Upper lobe of right lung (tissue), 1 donor: ENCODE results near the gene UNC5B. TPM values are rescaled to one million over a fixed set of nuclear protein-coding genes. Genes with fewer than 3 reads are reported as not detected.

Experiments
- ATAC-seq: fragments of 200-7000 bp; cut with Tn5 transposase; one replicate; pipeline ENCODE4 v1.9.1; 2020; ENCODE audit warnings: mild to moderate bottlenecking, moderate library complexity
- DNase-seq: peaks from one replicate; pipeline ENCODE4 v3.0.0-alpha.2; 2020
- H3K27ac ChIP-seq: fragments of 200-600 bp; one replicate; pipeline ENCODE4 v1.8.0; 2022
- H3K27me3 ChIP-seq: fragments of 200-600 bp; one replicate; pipeline ENCODE4 v1.8.0; 2022; ENCODE audit warnings: mild to moderate bottlenecking
- H3K36me3 ChIP-seq: fragments of 200-600 bp; one replicate; pipeline ENCODE4 v1.8.0; 2022
- H3K4me1 ChIP-seq: fragments of 200-600 bp; one replicate; pipeline ENCODE4 v1.8.0; 2022
- H3K4me3 ChIP-seq: fragments of 200-600 bp; one replicate; pipeline ENCODE4 v1.8.0; 2022; ENCODE audit warnings: mild to moderate bottlenecking
- H3K9me3 ChIP-seq: fragments of 200-600 bp; one replicate; pipeline ENCODE4 v1.8.0; 2022
- CTCF ChIP-seq: fragments of 200-600 bp; IDR thresholded peaks from one replicate; pipeline ENCODE4 v1.8.0; 2022; ENCODE audit warnings: antibody characterized with exemption
- intact Hi-C: fragments of 100-400 bp; cut with DNase I; formaldehyde crosslinking; loops from one replicate; pipeline ENCODE4 v1.11.0; 2022
- total RNA-seq: library from RNA; stranded (reverse); fragmentation: NEBNext Ultra II Directional; extraction: Animal tissue kit (Norgen Biotek cat#: 25700); gene quantifications from one replicate; pipeline ENCODE4 v1.2.1, GENCODE V29; 2021
- donor health status: DM: no; HTN: yes; CAD: no; lungs with severe emphysema.

The UNC5B gene
- total RNA-seq, 1 donor from 2014 or later = 16.0 TPM

DNA sequence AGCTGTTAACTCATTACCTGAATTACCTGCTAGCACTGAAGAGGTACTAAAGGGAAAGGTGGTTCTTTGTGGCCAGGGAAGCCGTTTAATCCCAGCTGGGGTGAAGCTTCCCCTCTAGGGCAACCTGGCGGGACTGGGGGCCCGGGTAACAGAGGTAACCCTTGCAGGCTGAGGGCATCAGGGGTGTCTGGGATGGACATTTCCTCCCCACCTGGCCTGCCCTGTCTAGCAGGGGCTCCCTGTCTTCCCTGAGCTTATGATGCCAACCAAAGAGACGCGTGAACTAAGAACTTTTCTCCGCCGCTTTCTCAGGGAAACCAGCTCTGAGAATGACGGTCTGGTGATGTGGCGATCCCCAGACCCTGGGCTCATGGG is 52.8 kb downstream of the UNC5B start:
- Histone ChIP-seq H3K4me1 (peaks cover 12% of the 10 kb centered on the region), H3K36me3 (no peaks in the 10 kb centered on the region), H3K27me3 (no peaks in the 10 kb centered on the region), H3K9me3 (no peaks in the 10 kb centered on the region), H3K27ac (no peak overlapping the region), H3K4me3 (no peak overlapping the region)
- intact Hi-C loops = loop anchor here (10.0 kb wide), 1 partner anchor 50 kb away; the partner anchor contains the start of gene UNC5B
- TF ChIP-seq CTCF = no peak
- ATAC-seq = no peak
- DNase-seq = no peak

GRCh38 chr10:71265618-71266146 is 53.3 kb downstream of the UNC5B start:
- ATAC-seq (no peak), DNase-seq (no peak)

DNA sequence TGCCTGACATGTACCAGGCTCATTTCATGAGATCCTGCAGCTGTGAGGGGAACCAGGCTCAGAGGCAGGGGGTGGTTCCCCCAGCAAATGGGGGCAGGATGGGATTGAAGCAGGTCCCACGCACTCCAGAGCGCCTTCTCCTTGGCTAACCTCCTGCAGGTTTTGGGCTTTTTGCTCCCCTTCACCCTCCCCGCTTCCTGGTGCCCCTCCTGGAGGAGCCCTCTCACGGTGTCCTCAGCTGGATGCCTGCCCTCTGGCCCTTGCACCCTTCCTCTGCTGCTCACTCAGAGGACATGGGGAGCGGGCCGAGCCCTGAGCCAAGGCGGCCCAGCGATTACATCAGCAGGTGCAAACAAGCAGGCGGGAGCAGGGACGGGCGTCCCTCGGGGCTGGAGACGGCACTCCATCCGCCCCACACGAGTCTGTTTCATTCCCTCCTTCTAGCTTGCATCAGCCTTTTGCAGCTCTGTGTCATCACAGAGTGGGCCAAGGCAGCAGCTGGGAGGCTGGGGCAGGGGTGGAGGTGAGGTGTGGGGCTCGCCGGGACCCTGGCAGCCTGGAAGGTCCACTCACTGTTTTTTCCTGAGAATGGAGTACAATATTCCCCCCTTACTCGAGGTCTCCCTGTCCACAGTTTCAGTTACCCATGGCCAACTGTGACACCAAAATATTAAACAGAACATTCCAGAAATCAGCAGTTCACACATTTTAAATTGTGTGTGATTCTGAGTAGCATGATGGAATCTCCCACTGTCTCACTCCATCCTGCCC is 54.0 kb downstream of the UNC5B start:
- TF ChIP-seq CTCF = no peak
- no peaks in the 10 kb centered on the region for H3K36me3 ChIP-seq
- intact Hi-C loops = loop anchor here (10.0 kb wide), 1 partner anchor 52 kb away; the partner anchor contains the start of gene UNC5B
- H3K9me3 ChIP-seq = no peaks in the 10 kb centered on the region
- peaks cover 5% of the 10 kb centered on the region for H3K4me1 ChIP-seq
- H3K27ac ChIP-seq = no peak overlapping the region
- H3K4me3 ChIP-seq = no peak overlapping the region
- ATAC-seq = peak; percentile 50
- H3K27me3 ChIP-seq = no peaks in the 10 kb centered on the region
- peak; percentile 76 for DNase-seq

More at GRCh38 chr10:71265618-71266146, 53.3 kb downstream of the UNC5B start:
- H3K4me1 ChIP-seq = peaks cover 7% of the 10 kb centered on the region
- no peaks in the 10 kb centered on the region for H3K9me3 ChIP-seq
- no peak overlapping the region for H3K4me3 ChIP-seq
- H3K36me3 ChIP-seq = no peaks in the 10 kb centered on the region
- intact Hi-C loops = loop anchor here (10.0 kb wide), 1 partner anchor 51 kb away; the partner anchor contains the start of gene UNC5B
- H3K27ac ChIP-seq = no peak overlapping the region
- no peak for TF ChIP-seq CTCF
- H3K27me3 ChIP-seq = no peaks in the 10 kb centered on the region

DNA sequence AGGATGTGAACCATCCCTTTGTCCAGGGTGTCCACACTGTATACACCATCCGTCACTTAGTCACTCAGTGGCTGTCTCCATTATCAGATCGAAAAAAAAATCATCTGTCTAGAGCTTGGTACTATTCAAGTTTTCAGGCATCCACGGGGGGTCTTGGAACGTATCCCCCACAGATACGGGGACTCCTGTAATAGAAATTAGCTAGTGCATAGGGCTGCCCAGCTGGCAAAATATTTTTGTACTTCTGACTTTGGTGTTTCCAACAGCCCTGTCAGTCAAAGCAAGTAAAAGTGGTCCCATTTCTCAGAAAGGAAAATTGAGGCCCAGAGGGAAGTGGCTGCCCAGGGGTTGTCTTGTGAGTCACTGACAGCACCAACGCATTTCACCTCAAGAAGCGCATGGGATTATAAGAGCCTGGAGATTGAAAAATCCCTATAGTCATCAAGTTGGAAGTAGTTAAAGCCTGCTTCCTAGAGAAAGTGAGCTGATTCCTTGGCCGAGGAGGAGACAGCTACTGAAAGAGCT is 54.6 kb downstream of the UNC5B start:
- ATAC-seq (no peak), DNase-seq (no peak)
- Histone ChIP-seq H3K4me3 (no peak overlapping the region), H3K4me1 (peaks cover 5% of the 10 kb centered on the region), H3K27me3 (no peaks in the 10 kb centered on the region), H3K9me3 (no peaks in the 10 kb centered on the region), H3K36me3 (no peaks in the 10 kb centered on the region), H3K27ac (no peak overlapping the region)
- no peak for TF ChIP-seq CTCF
- intact Hi-C loops = loop anchor here (10.0 kb wide), 1 partner anchor 52 kb away; the partner anchor contains the start of gene UNC5B

DNA sequence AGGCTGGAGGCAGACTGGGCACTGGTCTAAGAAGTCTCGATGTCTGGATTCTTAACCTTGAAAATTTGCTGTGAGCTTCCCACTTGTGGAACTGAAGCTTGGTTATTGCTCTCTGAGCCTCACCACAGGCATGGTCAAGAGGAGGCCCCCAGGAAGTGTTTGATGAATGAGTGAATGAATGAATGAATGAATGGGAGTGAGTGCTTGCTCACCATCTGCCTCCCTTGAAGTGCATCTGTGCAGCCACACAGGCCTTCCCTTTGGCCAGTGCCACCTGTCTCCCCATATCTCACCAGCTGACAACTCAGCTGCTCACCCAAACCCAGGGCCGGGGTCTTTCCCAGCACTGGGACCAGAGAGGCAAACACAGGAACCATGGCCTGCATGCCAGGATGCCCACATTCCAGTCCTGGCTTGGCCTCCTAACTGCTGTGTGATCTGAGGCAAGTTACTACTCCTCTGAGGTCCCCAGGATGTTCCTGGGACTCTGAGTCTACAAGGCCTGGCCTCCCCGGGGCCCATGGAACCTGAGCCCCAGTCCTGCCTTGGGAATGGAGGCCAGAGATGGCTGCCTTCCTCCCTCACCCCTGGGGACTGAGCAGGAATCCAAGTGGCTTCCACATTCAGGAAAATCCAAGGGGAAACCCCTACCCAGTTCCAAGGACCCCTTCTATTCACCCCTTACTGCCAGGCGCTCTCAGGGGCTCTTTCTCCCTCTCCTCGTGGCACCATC is 55.3 kb downstream of the UNC5B start:
- DNase-seq (no peak), ATAC-seq (no peak)
- H3K4me3 ChIP-seq = no peak overlapping the region
- no peaks in the 10 kb centered on the region for H3K27me3 ChIP-seq
- no peaks in the 10 kb centered on the region for H3K9me3 ChIP-seq
- H3K36me3 ChIP-seq = no peaks in the 10 kb centered on the region
- no peak overlapping the region for H3K27ac ChIP-seq
- no peak for TF ChIP-seq CTCF
- intact Hi-C loops = loop anchor here (10.0 kb wide), 1 partner anchor 53 kb away; the partner anchor contains the start of gene UNC5B
- H3K4me1 ChIP-seq = peaks cover 10% of the 10 kb centered on the region
